T-cell (primary cell): ENCODE measurements around the gene OXCT1. TPM values are rescaled to one million over a fixed set of nuclear protein-coding genes. Genes with fewer than 3 reads are reported as not detected.
"Not testable (repeated sequence)": the region's sequence is repeated elsewhere in the genome, so short reads cannot be mapped to it uniquely, and the experiment has no call there.

ENCODE experiments used
- ATAC-seq, 4 experiments: fragments of 200-7000 bp in 3 of 4; fragments of 150-1000 bp in 1 of 4; cut with Tn5 transposase; replicated peaks in 1 of 4; 1 replicate in 3 of 4; 2 replicates in 1 of 4; pipeline ENCODE4 v1.10.0; 2021; ENCODE audit warnings: moderate library complexity in 3 of 4, mild to moderate bottlenecking in 2 of 4, moderate number of reproducible peaks in 1 of 4
- CTCF ChIA-PET, 2 donors: fragments of 300-600 bp; sonication (Branson Sonifier 250); formaldehyde crosslinking; loops; one replicate each; lab custom pipeline; 2022; ENCODE audit warnings: antibody characterized with exemption in 2 of 2; lab: Charles Lee
- POLR2A ChIA-PET, 2 donors: fragments of 300-600 bp; sonication (Branson Sonifier 250); formaldehyde crosslinking; loops; one replicate each; lab custom pipeline; 2022; ENCODE audit warnings: antibody characterized with exemption in 2 of 2; lab: Charles Lee
- DNase-seq, 35 experiments: peaks; one replicate each; pipeline versions ENCODE4 v3.0.0 to v3.0.0-alpha.2; 2013 to 2023
- H3K27ac ChIP-seq: one replicate; pipeline ENCODE4 v1.5.1; 2013; ENCODE audit warnings: low read length
- H3K27me3 ChIP-seq, 2 experiments: replicated peaks in 1 of 2; 1 replicate in 1 of 2; 2 replicates in 1 of 2; pipeline versions ENCODE4 v1.6.1 to v1.7.0; 2013; ENCODE audit warnings: low read length in 1 of 2, mixed read lengths in 1 of 2; ENCODE audit not compliant: control insufficient read depth in 2 of 2, insufficient read depth in 2 of 2; ENCODE audit errors: extremely low read depth in 1 of 2
- H3K36me3 ChIP-seq, 2 donors: 1 replicate in 1 of 2; 2 replicates in 1 of 2; pipeline versions ENCODE4 v1.6.1 to v1.7.0; 2013; ENCODE audit warnings: low read length in 1 of 2; ENCODE audit not compliant: control insufficient read depth in 2 of 2, insufficient read depth in 1 of 2; ENCODE audit errors: extremely low read depth in 1 of 2
- H3K4me1 ChIP-seq, 2 experiments: 1 replicate in 1 of 2; 2 replicates in 1 of 2; pipeline versions ENCODE4 v1.6.1 to v1.7.0; 2013; ENCODE audit warnings: low read length in 2 of 2, mixed read lengths in 1 of 2; ENCODE audit not compliant: insufficient read depth in 2 of 2, control insufficient read depth in 1 of 2; ENCODE audit errors: extremely low read depth in 1 of 2
- H3K4me3 ChIP-seq, 2 donors: 1 replicate in 1 of 2; 2 replicates in 1 of 2; pipeline versions ENCODE4 v1.5.1 to v1.7.0; 2013; ENCODE audit warnings: mild to moderate bottlenecking in 2 of 2, low read length in 1 of 2, moderate library complexity in 1 of 2; ENCODE audit not compliant: control insufficient read depth in 1 of 2; ENCODE audit errors: extremely low read depth in 1 of 2
- H3K9me3 ChIP-seq: 2 replicates; pipeline ENCODE4 v1.7.0; 2013
- H3K27ac Mint-ChIP-seq, 2 donors: one replicate each; pipeline ENCODE4 v1.8.0; 2020 to 2021; ENCODE audit warnings: mild to moderate bottlenecking in 2 of 2, mixed read lengths in 2 of 2
- H3K27me3 Mint-ChIP-seq, 2 donors: one replicate each; pipeline ENCODE4 v1.8.0; 2021 to 2022; ENCODE audit warnings: mixed read lengths in 2 of 2
- H3K36me3 Mint-ChIP-seq: one replicate; pipeline ENCODE4 v1.8.0; 2021; ENCODE audit warnings: mixed read lengths
- H3K4me1 Mint-ChIP-seq, 3 donors: one replicate each; pipeline ENCODE4 v1.8.0; 2020 to 2022; ENCODE audit warnings: mixed read lengths in 3 of 3, mild to moderate bottlenecking in 1 of 3
- H3K4me3 Mint-ChIP-seq, 3 donors: one replicate each; pipeline ENCODE4 v1.8.0; 2020 to 2022; ENCODE audit warnings: mild to moderate bottlenecking in 3 of 3, mixed read lengths in 3 of 3, moderate library complexity in 3 of 3
- H3K9me3 Mint-ChIP-seq, 3 donors: one replicate each; pipeline ENCODE4 v1.8.0; 2020 to 2022; ENCODE audit warnings: mixed read lengths in 3 of 3
- WGBS: methylation state at CpG from one replicate; pipeline ENCODE4 v1.1.5; 2013; ENCODE audit warnings: missing lambda C conversion rate; ENCODE audit not compliant: insufficient coverage; 5-methylcytosine and 5-hydroxymethylcytosine counted together
- total RNA-seq, 35 experiments: library from RNA in 6 of 35; stranded (reverse) in 6 of 35; fragments of 120-200 nt in 1 of 35; gene quantifications; one replicate each; pipeline versions ENCODE4 v1.2.1 to v1.2.4 and lab custom pipeline; 2013 to 2026

The OXCT1 gene
- total RNA-seq, 5 donors from 2014 or later (not counting 1 experiment from before 2014, with no cell fraction given) = 24.7 to 26.5 (median 26.0) TPM

DNA sequence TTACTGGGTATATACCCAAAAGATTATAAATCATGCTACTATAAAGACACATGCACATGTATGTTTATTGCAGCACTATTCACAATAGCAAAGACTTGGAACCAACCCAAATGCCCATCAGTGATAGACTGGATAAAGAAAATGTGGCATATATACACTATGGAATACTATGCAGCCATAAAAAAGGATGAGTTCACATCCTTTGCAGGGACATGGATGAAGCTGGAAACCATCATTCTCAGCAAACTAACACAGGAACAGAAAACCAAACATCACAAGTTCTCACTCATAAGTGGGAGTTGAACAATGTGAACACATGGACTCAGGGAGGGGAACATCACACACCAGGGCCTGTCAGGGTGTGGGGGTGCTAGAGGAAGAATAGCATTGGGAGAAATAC, 155.8 kb downstream of the OXCT1 start:
- H3K4me1 Mint-ChIP-seq, DNase-seq, H3K27ac Mint-ChIP-seq, H3K27me3 Mint-ChIP-seq, CTCF ChIA-PET, H3K36me3 Mint-ChIP-seq, H3K27me3 ChIP-seq, H3K36me3 ChIP-seq, H3K27ac ChIP-seq, H3K4me3 Mint-ChIP-seq, H3K4me3 ChIP-seq, H3K9me3 ChIP-seq, H3K4me1 ChIP-seq, POLR2A ChIA-PET, ATAC-seq: not testable (repeated sequence)
- peaks cover 13 to 31% (median 26%) of the 10 kb centered on the region in 3 donors for H3K9me3 Mint-ChIP-seq

DNA sequence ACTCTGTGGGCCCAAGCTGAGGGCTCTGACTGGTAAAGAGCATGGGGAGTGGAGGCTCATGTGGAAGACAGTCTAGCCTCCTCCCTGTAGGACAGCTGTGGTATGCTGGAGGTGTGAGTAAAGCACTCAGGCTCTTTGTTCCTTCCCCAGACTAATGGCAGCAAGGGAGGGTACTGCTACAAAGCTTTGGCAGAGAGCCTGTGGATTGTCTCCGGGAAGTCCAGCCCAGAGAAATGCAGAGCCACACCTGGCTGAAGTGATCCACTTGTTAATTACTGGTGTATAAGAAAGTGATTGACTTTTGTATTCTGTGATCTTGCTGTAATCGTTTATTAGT, 161.7 kb downstream of the OXCT1 start:
- DNase-seq (no peak), ATAC-seq (no peak)
- H3K4me3 Mint-ChIP-seq = no peak overlapping the region
- Histone ChIP-seq H3K4me1 (no peaks in the 10 kb centered on the region), H3K9me3 (peaks cover 2% of the 10 kb centered on the region), H3K36me3 (no peaks in the 10 kb centered on the region), H3K27ac (no peak overlapping the region), H3K27me3 (peaks cover 0 to 3% of the 10 kb centered on the region in 2 experiments), H3K4me3 (no peak overlapping the region)
- ChIA-PET POLR2A (no interaction called here), CTCF (no interaction called here)
- no peaks in the 10 kb centered on the region for H3K4me1 Mint-ChIP-seq
- WGBS = no CpG with 5 or more reads among the region's 2 CpGs
- H3K27ac Mint-ChIP-seq = no peak overlapping the region
- H3K9me3 Mint-ChIP-seq = peaks cover 18 to 48% (median 27%) of the 10 kb centered on the region in 3 donors
- H3K27me3 Mint-ChIP-seq = no peaks in the 10 kb centered on the region
- no peaks in the 10 kb centered on the region for H3K36me3 Mint-ChIP-seq

DNA sequence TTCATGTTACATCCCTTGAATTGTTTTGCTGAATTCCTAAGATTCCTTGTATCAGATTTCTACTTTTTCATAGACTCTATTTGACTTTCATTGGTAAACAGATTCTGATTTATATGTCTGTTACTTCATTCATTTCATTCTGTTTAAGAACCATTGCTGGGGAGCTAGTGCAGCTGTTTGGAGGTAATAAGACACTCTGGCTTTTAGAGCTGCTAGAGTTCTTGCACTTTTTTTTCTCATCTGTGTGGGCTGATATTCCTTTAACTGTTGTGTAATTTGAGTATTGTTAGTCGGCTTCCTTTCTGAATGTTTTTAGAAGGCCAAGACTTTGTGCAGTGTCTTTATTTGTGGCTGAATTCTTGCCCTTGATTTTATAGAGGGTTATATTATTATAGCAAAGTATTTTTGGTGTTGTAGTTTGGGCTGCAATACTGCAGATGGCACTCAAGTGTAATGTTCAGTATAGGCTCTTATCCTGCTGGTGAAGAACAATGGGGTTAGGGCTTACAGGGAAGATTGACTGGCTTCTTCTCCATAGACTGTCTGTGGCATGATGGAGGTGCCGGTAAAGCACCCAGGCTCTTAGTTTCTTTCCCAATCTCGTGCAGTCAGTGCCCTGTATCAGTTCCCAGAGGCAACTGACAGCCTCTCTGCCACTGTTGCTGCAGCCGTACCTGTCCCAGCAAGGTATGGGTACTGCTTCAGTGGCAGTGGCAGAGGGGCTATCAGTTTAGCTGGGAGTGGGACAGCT, 162.2 kb downstream of the OXCT1 start:
- no peak overlapping the region for H3K4me3 ChIP-seq
- no peaks in the 10 kb centered on the region for H3K4me1 Mint-ChIP-seq
- H3K27ac Mint-ChIP-seq = no peak overlapping the region
- ChIA-PET POLR2A (no interaction called here), CTCF (no interaction called here)
- peaks cover 18 to 48% (median 25%) of the 10 kb centered on the region in 3 donors for H3K9me3 Mint-ChIP-seq
- no peaks in the 10 kb centered on the region for H3K4me1 ChIP-seq
- no peaks in the 10 kb centered on the region for H3K27me3 Mint-ChIP-seq
- 55% methylated on average over 4 of the region's 4 CpGs for WGBS
- peaks cover 0 to 3% of the 10 kb centered on the region in 2 experiments for H3K27me3 ChIP-seq
- H3K36me3 ChIP-seq = no peaks in the 10 kb centered on the region
- H3K27ac ChIP-seq = no peak overlapping the region
- no peak overlapping the region for H3K4me3 Mint-ChIP-seq
- no peaks in the 10 kb centered on the region for H3K36me3 Mint-ChIP-seq
- ATAC-seq = no peak
- no peak for DNase-seq
- peaks cover 2% of the 10 kb centered on the region for H3K9me3 ChIP-seq

DNA sequence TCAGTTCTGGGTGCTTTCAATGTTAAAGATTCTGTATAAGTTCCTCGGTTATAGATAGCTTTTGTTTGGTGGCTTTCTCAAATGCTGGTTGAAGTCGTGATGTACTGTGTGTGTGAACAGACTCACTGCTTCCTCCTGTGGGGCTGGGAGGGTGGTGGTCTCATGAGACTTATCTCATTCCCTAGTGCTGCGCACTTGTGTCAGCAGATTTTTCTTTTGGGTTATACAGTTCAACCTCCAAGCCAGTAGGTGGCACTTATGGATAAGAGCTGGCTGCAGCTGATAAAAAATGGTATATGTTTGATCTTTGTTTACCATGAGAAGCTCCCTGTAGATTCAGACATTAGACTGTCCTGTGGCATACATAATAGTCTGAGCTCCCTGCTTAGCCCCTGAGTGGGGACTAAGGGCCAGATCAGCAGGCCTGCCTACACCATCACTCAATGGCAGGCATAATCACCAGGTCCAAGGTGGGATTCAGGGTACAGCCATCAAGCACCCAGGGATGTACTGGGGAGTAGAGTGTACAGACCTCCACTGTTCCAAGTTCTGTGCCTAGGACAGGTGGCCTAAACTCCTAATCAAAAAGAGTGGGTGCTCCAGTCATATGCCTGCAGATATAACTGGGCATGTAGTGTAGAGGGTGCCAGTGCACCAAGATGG, 174.2 kb downstream of the OXCT1 start:
- ChIA-PET CTCF (no interaction called here), POLR2A (no interaction called here)
- H3K27ac Mint-ChIP-seq = no peak overlapping the region
- peaks cover 0 to 11% of the 10 kb centered on the region in 2 experiments for H3K27me3 ChIP-seq
- no peaks in the 10 kb centered on the region for H3K4me1 Mint-ChIP-seq
- peaks cover 0 to 14% (median 2%) of the 10 kb centered on the region in 3 donors for H3K9me3 Mint-ChIP-seq
- DNase-seq (no peak), ATAC-seq (no peak)
- no peak overlapping the region for H3K4me3 ChIP-seq
- H3K36me3 Mint-ChIP-seq = no peaks in the 10 kb centered on the region
- H3K4me3 Mint-ChIP-seq = no peak overlapping the region
- H3K9me3 ChIP-seq = no peaks in the 10 kb centered on the region
- 60% methylated on average over 2 of the region's 3 CpGs for WGBS
- H3K27ac ChIP-seq = no peak overlapping the region
- H3K36me3 ChIP-seq = no peaks in the 10 kb centered on the region
- H3K27me3 Mint-ChIP-seq = peaks cover 9 to 10% of the 10 kb centered on the region in 2 donors
- H3K4me1 ChIP-seq = no peaks in the 10 kb centered on the region

DNA sequence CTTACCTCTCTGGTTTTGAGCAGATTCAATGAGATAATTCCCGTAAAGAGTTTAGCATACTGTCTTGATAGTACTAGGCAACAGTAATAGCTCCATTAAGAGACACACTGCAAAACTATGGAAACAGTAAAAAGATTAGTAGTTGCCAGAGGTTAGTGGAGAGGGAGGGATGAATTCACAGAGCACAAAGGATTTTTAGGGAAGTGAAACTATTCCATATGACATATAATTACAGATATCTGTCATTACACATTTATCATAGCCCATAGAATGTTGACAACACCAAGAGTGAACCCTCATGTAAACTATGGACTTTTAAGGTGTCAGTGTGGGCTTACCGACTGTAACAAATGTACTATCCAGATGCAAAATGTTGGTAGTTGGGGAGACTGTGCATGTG, 183.5 kb downstream of the OXCT1 start:
- H3K9me3 Mint-ChIP-seq = peaks cover 0 to 5% (median 0%) of the 10 kb centered on the region in 3 donors
- Histone ChIP-seq H3K27ac (no peak overlapping the region), H3K9me3 (no peaks in the 10 kb centered on the region), H3K27me3 (no peaks in the 10 kb centered on the region), H3K4me1 (no peaks in the 10 kb centered on the region), H3K4me3 (no peak overlapping the region), H3K36me3 (no peaks in the 10 kb centered on the region)
- ATAC-seq (no peak), DNase-seq (no peak)
- no peak overlapping the region for H3K4me3 Mint-ChIP-seq
- WGBS = no CpG with 5 or more reads among the region's 2 CpGs
- ChIA-PET POLR2A (interaction anchor here in 1 of 2 donors (0.5 kb wide), 1 partner anchor 1006 kb away, joined by 3 read pairs; no protein-coding TSS in a partner anchor), CTCF (no interaction called here)
- H3K27me3 Mint-ChIP-seq = peaks cover 3 to 15% of the 10 kb centered on the region in 2 donors
- H3K4me1 Mint-ChIP-seq = no peaks in the 10 kb centered on the region
- H3K36me3 Mint-ChIP-seq = no peaks in the 10 kb centered on the region
- H3K27ac Mint-ChIP-seq = no peak overlapping the region

DNA sequence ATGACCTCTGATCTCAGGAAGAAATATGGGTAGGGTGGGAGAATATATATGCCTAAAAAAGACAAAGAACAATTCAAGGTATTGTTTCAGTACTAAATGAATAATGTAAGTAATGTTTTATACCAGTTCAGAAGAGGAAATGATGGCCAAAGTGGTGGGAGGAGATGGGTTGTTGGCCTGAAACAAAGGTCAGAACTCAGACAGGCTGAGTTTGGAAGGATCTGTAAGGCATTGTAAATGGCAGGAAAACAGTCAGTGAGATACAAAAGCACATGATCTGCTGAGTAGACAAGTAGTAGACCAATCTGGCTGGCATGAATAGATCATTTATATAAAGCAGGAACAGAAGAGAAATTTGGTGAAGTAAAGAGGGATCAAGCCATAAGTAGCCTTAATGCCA, 184.0 kb downstream of the OXCT1 start:
- ChIA-PET CTCF (no interaction called here), POLR2A (interaction anchor here in 1 of 2 donors (0.5 kb wide), 1 partner anchor 1006 kb away, joined by 3 read pairs; no protein-coding TSS in a partner anchor)
- no peaks in the 10 kb centered on the region for H3K27me3 ChIP-seq

More for the DNA sequence above, 184.0 kb downstream of the OXCT1 start:
- Mint-ChIP-seq H3K4me3 (no peak overlapping the region), H3K27me3 (peaks cover 3 to 12% of the 10 kb centered on the region in 2 donors), H3K36me3 (no peaks in the 10 kb centered on the region), H3K27ac (no peak overlapping the region), H3K4me1 (no peaks in the 10 kb centered on the region), H3K9me3 (no peaks in the 10 kb centered on the region)
- ATAC-seq (no peak), DNase-seq (no peak)
- Histone ChIP-seq H3K4me1 (no peaks in the 10 kb centered on the region), H3K36me3 (no peaks in the 10 kb centered on the region), H3K9me3 (no peaks in the 10 kb centered on the region), H3K27ac (no peak overlapping the region), H3K4me3 (no peak overlapping the region)
